Mesothelial cell of epicardium (in vitro differentiated cells): ENCODE measurements around the gene OR11A1. TPM values are rescaled to one million over a fixed set of nuclear protein-coding genes. Genes with fewer than 3 reads are reported as not detected.

Experiments
- DNase-seq, 2 experiments: peaks; one replicate each; pipeline ENCODE4 v3.0.0; 2021; ENCODE audit warnings: low spot score in 2 of 2; ENCODE audit not compliant: unreplicated experiment in 2 of 2
- H3K27ac Mint-ChIP-seq: 2 replicates; pipeline ENCODE4 v1.8.0; 2021; ENCODE audit warnings: mixed read lengths
- H3K27me3 Mint-ChIP-seq: 2 replicates; pipeline ENCODE4 v1.8.0; 2021; ENCODE audit warnings: low read depth, mixed read lengths
- H3K36me3 Mint-ChIP-seq: 2 replicates; pipeline ENCODE4 v1.8.0; 2021; ENCODE audit warnings: mixed read lengths
- H3K4me1 Mint-ChIP-seq: 2 replicates; pipeline ENCODE4 v1.8.0; 2021; ENCODE audit warnings: mixed read lengths
- H3K4me3 Mint-ChIP-seq: 2 replicates; pipeline ENCODE4 v1.8.0; 2021; ENCODE audit warnings: mild to moderate bottlenecking, moderate library complexity, mixed read lengths
- H3K9me3 Mint-ChIP-seq: 2 replicates; pipeline ENCODE4 v1.8.0; 2021; ENCODE audit warnings: mixed read lengths
- CTCF ChIP-seq: fragments of 200-600 bp; sonication (generic); IDR thresholded peaks from one replicate; pipeline ENCODE4 v1.5.0; 2021; ENCODE audit warnings: antibody characterized with exemption; ENCODE audit not compliant: unreplicated experiment
- total RNA-seq: library from RNA; stranded (reverse); gene quantifications from 3 replicates; pipeline ENCODE4 v1.2.1, GENCODE V29; 2021

Gene OR11A1
- total RNA-seq, 1 donor from 2014 or later, result not detected

DNA sequence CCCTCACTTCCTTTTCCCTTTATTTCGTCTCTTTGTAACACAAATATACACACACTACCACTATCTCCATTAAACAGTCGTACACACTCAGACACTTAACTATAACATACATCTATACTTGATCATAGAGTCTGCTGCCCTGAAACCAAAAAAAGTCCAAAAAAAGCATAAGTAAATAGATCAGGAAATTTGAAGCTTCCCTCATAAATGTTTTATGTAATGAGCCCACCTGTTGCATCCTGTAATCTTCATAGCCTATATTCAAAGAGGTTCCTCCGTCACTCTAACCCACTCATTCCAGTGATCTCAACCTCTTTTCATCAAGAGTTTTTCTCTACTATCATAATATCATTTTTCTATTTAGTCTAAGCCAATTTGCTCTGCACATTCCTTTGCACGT, 68.3 kb downstream of the OR11A1 start:
- Mint-ChIP-seq H3K4me1 (no peaks in the 10 kb centered on the region), H3K4me3 (no peak overlapping the region), H3K9me3 (no peaks in the 10 kb centered on the region), H3K27ac (no peak overlapping the region), H3K36me3 (no peaks in the 10 kb centered on the region), H3K27me3 (peaks cover 37% of the 10 kb centered on the region)
- DNase-seq, result no peak
- TF ChIP-seq CTCF, result no peak

GRCh38 chr6:29376003-29376402, 80.9 kb downstream of the OR11A1 start:
- no peaks in the 10 kb centered on the region for H3K4me1 Mint-ChIP-seq
- no peak for DNase-seq
- no peaks in the 10 kb centered on the region for H3K9me3 Mint-ChIP-seq
- TF ChIP-seq CTCF, result no peak
- no peak overlapping the region for H3K27ac Mint-ChIP-seq
- peaks cover 19% of the 10 kb centered on the region for H3K27me3 Mint-ChIP-seq
- no peak overlapping the region for H3K4me3 Mint-ChIP-seq
- H3K36me3 Mint-ChIP-seq, result no peaks in the 10 kb centered on the region

Other genes with a start within 250 kb of the OR11A1 start
- not detected in 3 replicates for gene OR14J1, start 155.4 kb downstream of the OR11A1 start, total RNA-seq
- not detected in 3 replicates for gene OR5V1, start 88.2 kb downstream of the OR11A1 start, total RNA-seq
- not detected in 3 replicates for gene OR12D3, start 81.8 kb downstream of the OR11A1 start, total RNA-seq
- not detected in 3 replicates for gene OR12D2, start 61.4 kb downstream of the OR11A1 start, total RNA-seq
- gene OR12D1, start 42.1 kb downstream of the OR11A1 start, total RNA-seq, result not detected in 3 replicates
- not detected in 3 replicates for gene OR10C1, start 17.8 kb downstream of the OR11A1 start, total RNA-seq
- not detected in 3 replicates for gene OR2H1, start 84 bp upstream of the OR11A1 start, total RNA-seq
- not detected in 3 replicates for gene MAS1L, start 30.9 kb upstream of the OR11A1 start, total RNA-seq
- gene UBD, start 102.7 kb upstream of the OR11A1 start, total RNA-seq, result 0.47 to 0.50 TPM (median 0.49 TPM) in 3 replicates
- not detected in 3 replicates for gene OR2H2, start 128.1 kb upstream of the OR11A1 start, total RNA-seq
- gene GABBR1, start 176.1 kb upstream of the OR11A1 start, total RNA-seq, result 130 to 138 TPM (median 134 TPM) in 3 replicates
- gene MOG, start 200.0 kb upstream of the OR11A1 start, total RNA-seq, result 0.65 to 1.4 TPM (median 0.82 TPM) in 3 replicates
- 0.11 TPM in 2 of 3 replicates, not detected in the other for gene ZFP57, start 224.1 kb upstream of the OR11A1 start, total RNA-seq